ENCODE results near the gene EPB41L4A. TPM values are rescaled to one million over a fixed set of nuclear protein-coding genes. Genes with fewer than 3 reads are reported as not detected.
"Not testable (repeated sequence)": the region's sequence is repeated elsewhere in the genome, so short reads cannot be mapped to it uniquely, and the experiment has no call there.

The EPB41L4A gene
- polyA plus RNA-seq, 4 donors, result 23.0 to 28.0 (median 27.1) TPM

DNA sequence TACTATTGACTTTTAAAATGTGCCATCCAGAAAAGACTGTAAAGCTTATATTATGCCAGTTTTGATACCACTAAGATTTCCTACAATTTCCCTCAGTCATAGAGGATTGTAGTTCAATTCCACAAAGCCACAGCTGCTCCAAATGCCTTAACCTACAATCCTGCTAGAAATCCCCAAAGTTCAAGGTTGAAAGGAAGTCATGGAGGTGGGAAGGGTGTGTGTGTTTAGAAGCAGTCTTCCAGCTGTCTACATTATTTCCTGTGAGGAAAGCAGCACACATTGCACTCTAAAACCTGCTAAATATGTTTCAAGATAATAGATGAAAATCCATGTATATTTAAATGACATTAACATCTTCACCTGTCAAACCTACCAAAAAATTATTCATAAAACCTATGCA is 11.8 kb downstream of the EPB41L4A start:
- no peak for DNase-seq (ENCODE audit: low read depth in 4 of 4, low spot score in 3 of 4)

- DNase-seq (ENCODE audit: low read depth in 4 of 4, low spot score in 3 of 4), result no peak
Measured at GRCh38 chr5:112403069-112403468, 16.0 kb downstream of the EPB41L4A start.

- DNase-seq (ENCODE audit: low read depth in 4 of 4, low spot score in 3 of 4), result no peak
Measured at GRCh38 chr5:112401924-112402323, 17.2 kb downstream of the EPB41L4A start.

- no peak for DNase-seq (ENCODE audit: low read depth in 4 of 4, low spot score in 3 of 4)
Measured at GRCh38 chr5:112397690-112398089, 21.4 kb downstream of the EPB41L4A start.

- no peak for DNase-seq (ENCODE audit: low read depth in 4 of 4, low spot score in 3 of 4)
Measured at GRCh38 chr5:112396430-112396829, 22.6 kb downstream of the EPB41L4A start.

GRCh38 chr5:112395299-112395698 is 23.8 kb downstream of the EPB41L4A start:
- not testable (repeated sequence) for DNase-seq (ENCODE audit: low read depth in 4 of 4, low spot score in 3 of 4)

- no peak for DNase-seq (ENCODE audit: low read depth in 4 of 4, low spot score in 3 of 4)
Measured at GRCh38 chr5:112390327-112390726, 28.8 kb downstream of the EPB41L4A start.

DNA sequence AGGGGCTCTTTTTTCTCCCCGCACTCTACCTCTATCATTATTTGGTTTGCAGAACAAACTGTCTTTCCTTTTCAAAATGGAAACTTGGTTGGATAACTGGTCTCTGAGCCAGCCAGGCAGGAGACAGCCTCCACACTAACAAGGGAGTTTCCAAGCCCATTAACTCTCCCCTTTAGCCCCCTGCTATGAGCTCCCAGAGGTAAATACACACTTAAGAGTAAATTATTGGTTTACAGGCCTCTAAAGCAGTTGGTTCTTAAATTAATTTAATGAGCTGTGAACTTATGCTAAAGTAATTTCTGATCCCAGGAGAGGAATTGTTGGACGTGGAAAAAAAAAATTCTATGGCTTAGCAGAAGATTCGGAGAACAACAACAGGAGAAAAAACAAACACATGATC is 30.3 kb downstream of the EPB41L4A start:
- DNase-seq (ENCODE audit: low read depth in 4 of 4, low spot score in 3 of 4), result no peak

GRCh38 chr5:112388074-112388473 is 31.0 kb downstream of the EPB41L4A start:
- DNase-seq (ENCODE audit: low read depth in 4 of 4, low spot score in 3 of 4), result no peak

GRCh38 chr5:112386766-112387165 is 32.3 kb downstream of the EPB41L4A start:
- DNase-seq (ENCODE audit: low read depth in 4 of 4, low spot score in 3 of 4), result no peak

DNA sequence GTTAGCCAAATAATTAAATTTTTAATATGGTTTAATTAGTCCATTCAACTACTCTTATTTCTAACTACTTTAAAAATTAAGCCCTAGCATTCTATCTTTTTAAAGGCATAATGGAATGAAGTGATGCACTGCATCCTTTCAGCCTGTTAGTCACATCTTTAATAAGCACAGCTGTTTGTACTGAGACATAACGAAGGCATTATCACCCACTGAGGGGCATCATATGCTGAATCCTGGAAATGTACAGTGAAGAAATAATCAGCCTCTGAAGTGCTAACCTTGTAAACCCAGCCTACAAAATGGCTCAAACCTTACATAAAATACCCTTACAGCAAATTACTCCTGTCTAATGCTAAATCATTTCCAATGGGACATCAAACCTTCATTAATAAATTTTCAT is 33.1 kb downstream of the EPB41L4A start:
- DNase-seq (ENCODE audit: low read depth in 4 of 4, low spot score in 3 of 4), result no peak

DNA sequence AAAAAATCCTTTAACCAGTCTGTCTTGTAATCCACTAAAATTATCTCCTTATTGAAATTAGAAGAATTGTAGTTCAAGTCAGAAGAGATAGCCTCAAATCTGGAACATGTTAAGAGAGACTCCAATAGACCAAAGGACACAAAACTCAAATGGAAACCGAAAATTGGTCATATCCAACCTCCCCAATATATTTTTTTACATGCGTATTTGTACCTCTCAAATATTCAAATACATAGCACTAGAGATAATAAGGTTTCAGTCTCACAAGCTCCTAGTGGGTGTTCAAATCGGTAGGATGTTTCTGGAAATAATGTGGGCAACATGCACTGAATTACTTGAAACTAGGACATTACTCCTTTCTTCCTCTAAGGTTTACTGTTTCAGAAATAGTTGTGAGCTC is 33.5 kb downstream of the EPB41L4A start:
- no peak for DNase-seq (ENCODE audit: low read depth in 4 of 4, low spot score in 3 of 4)

- no peak for DNase-seq (ENCODE audit: low read depth in 4 of 4, low spot score in 3 of 4)
Measured at GRCh38 chr5:112384523-112384922, 34.6 kb downstream of the EPB41L4A start.

DNA sequence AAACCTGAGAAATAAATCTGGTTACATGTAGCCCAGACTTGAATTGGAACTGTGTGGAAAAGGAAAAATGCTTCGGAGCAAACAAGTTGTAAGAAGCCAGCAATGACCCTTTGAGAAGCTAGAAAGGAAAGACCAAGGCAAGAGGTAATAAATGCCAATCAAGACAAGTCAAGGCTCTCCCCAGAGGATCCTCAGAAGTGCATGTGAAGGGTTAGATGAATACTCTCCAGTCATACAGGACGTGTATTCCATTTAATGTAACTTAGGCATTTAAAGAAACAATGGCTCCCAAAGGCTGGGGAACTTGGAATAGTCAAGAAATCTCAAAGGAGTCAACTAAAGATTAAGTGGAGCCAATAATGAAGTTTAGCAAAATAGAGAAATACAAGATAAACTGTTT is 36.2 kb downstream of the EPB41L4A start:
- DNase-seq (ENCODE audit: low read depth in 4 of 4, low spot score in 3 of 4), result no peak

- DNase-seq (ENCODE audit: low read depth in 4 of 4, low spot score in 3 of 4), result no peak
Measured at GRCh38 chr5:112381521-112381920, 37.6 kb downstream of the EPB41L4A start.

GRCh38 chr5:112379542-112380325 is 39.3 kb downstream of the EPB41L4A start:
- DNase-seq (ENCODE audit: low read depth in 4 of 4, low spot score in 3 of 4), result no peak

GRCh38 chr5:112374818-112375217 is 44.3 kb downstream of the EPB41L4A start:
- DNase-seq (ENCODE audit: low read depth in 4 of 4, low spot score in 3 of 4), result no peak

DNA sequence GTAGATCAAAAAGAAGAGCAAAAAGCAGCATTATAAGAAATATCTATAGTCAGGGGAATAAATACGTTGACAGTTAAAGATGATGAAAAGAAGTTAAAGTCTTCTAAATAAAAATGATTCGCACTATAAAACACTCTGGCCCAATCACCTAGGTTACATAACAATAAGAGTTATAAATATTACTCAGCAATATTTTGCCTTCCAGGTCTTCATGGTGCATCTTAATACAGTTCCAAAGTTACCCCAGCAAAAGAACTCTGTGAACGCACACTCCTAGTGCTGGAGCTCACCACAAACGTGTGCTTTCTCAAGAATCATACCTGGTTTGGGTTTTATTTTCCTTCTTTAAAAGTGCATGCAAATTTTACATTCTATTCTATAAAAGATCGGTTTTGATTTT is 44.7 kb downstream of the EPB41L4A start:
- DNase-seq (ENCODE audit: low read depth in 4 of 4, low spot score in 3 of 4), result no peak

GRCh38 chr5:112373885-112374284 is 45.2 kb downstream of the EPB41L4A start:
- DNase-seq (ENCODE audit: low read depth in 4 of 4, low spot score in 3 of 4), result no peak

GRCh38 chr5:112372543-112372942 is 46.5 kb downstream of the EPB41L4A start:
- DNase-seq (ENCODE audit: low read depth in 4 of 4, low spot score in 3 of 4), result no peak

GRCh38 chr5:112371067-112371466 is 48.0 kb downstream of the EPB41L4A start:
- no peak for DNase-seq (ENCODE audit: low read depth in 4 of 4, low spot score in 3 of 4)

- DNase-seq (ENCODE audit: low read depth in 4 of 4, low spot score in 3 of 4), result no peak
Measured at GRCh38 chr5:112367400-112367799, 51.7 kb downstream of the EPB41L4A start.

GRCh38 chr5:112366987-112367386 is 52.1 kb downstream of the EPB41L4A start:
- DNase-seq (ENCODE audit: low read depth in 4 of 4, low spot score in 3 of 4), result no peak

Measured in right renal pelvis (tissue), 4 donors.